Hematopoietic multipotent progenitor cell (in vitro differentiated cells): ENCODE data around the gene FAM181A. TPM values are rescaled to one million over a fixed set of nuclear protein-coding genes. Genes with fewer than 3 reads are reported as not detected.

ENCODE experiments used
- DNase-seq, 3 donors: peaks; one replicate each; pipeline ENCODE4 v3.0.0-alpha.2; 2011 to 2015; ENCODE audit warnings: low read depth in 2 of 3, low spot score in 2 of 3
- total RNA-seq: library from RNA; depleted of rRNA; stranded (reverse); fragments of >200 nt; gene quantifications from one replicate; pipeline ENCODE4 v1.2.3, GENCODE V29; 2012

FAM181A gene
- total RNA-seq, 1 donor = not detected

DNA sequence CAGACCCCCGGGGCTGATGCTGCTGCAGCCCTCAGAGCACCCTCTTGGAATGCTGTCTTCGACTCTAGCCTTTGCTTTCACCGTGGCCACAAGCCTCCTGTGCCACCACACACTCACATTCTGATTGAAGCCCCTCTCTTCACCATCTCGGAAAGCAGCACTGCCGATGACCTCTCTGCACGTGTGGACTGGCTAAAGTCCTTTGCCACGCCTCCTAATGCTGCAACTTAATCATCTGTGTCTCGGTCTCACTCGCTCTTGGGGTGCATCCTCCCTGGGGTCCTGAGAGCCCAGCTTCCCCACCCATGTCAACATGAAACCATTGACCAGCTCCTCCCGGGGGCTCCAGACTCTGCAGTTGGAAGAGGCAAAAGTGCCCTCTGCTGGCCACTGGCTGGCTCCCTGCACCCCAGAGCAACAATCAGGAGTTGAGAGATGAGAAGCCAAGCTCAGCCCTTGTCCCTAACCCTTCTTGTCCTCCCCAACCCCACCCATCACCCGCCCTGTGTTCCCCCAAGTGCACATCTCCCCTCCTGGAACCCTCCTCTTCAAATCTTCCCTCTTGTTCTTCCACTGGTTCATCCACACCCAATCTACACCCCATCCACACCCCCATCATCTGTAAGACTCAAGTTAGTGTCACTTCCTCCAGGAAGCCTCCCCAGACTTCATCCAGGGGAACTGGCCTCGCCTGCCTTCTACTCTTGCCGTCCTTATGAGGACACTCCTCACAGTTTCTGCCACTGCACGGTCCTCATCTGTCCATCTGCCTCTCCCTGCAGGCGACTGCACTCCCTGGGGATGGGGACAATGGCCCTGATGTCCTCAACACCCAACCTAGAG, 23.6 kb upstream of the FAM181A start:
- no peak for DNase-seq

- no peak for DNase-seq
These were observed 21.5 kb upstream of the FAM181A start for GRCh38 chr14:93905623-93906022.

- DNase-seq = peak; percentile 6 to 60 (median 16)
These were observed 20.5 kb upstream of the FAM181A start for GRCh38 chr14:93906341-93907329.

- no peak for DNase-seq
These were observed 17.6 kb upstream of the FAM181A start for GRCh38 chr14:93909429-93910128.

GRCh38 chr14:93911975-93912615, 15.0 kb upstream of the FAM181A start:
- DNase-seq = no peak

DNA sequence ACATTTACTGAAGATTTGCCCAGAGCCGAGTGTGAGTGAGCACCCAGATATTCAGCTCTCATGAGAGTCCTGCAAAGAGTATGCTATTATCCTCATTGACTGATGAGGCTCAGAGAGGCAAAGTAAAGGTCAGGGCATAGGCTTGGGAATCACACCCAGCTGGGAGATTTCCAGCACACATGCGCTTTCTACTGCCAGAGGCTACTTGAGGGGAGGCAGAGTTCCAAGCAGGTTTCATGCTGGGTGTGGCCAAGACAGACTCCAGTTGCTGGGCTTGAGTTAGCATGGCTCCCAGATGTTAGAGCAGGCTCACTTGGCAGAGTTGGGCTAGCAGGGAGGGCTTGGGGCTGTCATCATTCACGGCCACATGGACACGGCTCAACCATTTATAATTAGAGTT, 14.4 kb upstream of the FAM181A start:
- DNase-seq = no peak

DNA sequence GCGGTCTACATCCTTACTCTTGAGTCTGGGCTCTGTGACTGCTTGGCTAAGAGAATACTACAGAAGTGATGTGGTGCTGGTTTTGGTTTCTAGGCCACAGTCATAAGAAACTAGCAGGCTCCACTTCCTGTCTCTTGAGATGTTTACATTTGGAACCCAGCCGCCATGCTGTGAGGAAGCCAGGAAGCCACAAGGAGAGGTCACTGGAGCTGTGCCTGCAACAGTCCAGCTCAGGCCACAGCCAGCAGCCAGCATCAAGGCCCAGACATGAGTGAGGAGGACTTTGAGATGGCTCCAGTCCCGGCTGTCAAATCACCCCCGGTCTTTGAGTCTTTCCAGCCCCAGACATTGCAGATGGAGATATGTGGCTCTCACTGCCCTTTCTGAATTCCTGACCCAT, 12.9 kb upstream of the FAM181A start:
- no peak for DNase-seq

DNA sequence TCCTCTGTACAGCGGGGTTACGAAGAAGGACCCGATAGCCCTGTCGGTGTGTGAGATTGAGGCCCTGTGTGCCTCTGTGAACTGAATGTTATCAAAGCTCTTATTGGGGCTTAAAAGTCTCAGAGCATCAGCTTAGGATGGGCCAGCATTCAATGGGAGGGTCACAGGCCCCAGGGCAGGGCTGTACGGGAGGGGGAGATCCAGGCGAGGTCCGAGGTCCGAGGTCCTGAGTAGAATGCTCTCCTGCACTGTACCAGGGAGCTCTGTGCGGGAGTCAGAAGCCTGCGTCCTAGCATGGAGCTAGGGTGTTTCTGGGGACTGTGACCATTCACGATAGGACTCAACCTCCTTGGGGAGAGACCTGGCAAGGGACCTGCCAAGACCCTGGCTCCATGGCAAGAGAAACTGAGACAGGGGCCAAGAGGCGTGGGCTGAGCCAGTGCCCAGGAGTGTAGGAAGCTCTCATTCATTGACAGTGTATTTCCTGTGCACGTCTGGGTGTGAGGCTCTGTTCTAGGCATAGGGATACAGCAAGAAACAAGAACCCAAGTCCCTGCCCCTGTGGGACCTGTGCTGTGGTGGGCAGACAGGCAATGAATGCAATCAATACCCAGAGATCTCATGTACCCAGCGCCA, 12.0 kb upstream of the FAM181A start:
- no peak for DNase-seq

DNA sequence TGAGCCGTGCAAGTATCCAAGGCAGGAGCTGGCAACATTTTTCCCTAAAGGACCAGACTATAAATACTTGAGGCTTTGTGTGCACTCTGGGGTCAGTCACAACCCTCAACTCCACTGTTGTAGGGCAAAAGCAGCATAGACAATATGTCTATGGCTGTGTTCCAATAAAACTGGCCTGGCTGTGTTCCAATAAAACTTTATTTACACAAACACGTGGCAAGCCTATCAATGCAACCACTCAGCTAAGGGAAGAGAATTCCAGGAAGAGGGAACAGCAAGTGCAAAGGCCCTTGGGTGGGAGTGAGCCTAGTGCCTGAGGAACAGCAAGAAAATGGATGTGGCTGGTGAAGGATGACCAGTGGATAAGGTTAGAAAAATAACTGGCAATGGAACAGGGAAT, 11.3 kb upstream of the FAM181A start:
- no peak for DNase-seq

DNA sequence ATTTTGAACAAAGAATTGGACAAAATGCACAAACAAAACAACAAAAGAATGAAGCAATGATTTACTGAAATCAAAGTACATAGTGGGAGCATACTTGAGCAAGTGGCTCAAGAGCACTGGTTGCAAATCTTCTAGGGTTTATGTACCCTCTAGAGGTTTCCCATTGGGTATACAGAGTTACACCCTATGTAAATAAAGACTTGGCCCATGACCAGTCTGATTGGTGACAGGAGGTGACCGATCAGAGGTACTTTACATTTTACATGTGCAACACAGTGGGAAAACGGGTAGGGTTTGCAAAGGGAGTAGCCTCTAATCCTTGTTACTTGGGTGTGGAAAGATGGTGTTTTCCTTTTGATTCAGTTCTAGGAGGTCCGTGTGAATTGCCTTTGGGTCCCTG, 10.6 kb upstream of the FAM181A start:
- DNase-seq = no peak

DNA sequence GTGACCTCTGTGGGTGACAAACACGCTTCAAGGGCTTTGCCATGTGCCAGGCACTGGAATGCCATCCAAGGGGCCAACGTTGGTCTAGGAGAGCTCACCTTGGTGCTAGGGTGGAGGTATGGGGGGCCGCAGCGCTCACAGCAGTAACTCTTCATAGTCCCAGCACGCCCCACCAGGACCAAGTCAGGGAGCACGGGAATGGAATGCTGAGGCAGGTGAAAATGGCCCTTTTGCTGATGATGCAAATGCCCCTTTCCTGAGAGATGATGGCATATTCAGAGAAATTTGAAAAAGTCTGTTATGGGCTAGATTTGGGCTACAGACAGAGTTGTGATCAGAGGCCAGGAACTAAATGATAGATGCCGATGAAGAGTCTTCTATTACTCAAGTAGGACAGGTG, 10.0 kb upstream of the FAM181A start:
- no peak for DNase-seq

DNA sequence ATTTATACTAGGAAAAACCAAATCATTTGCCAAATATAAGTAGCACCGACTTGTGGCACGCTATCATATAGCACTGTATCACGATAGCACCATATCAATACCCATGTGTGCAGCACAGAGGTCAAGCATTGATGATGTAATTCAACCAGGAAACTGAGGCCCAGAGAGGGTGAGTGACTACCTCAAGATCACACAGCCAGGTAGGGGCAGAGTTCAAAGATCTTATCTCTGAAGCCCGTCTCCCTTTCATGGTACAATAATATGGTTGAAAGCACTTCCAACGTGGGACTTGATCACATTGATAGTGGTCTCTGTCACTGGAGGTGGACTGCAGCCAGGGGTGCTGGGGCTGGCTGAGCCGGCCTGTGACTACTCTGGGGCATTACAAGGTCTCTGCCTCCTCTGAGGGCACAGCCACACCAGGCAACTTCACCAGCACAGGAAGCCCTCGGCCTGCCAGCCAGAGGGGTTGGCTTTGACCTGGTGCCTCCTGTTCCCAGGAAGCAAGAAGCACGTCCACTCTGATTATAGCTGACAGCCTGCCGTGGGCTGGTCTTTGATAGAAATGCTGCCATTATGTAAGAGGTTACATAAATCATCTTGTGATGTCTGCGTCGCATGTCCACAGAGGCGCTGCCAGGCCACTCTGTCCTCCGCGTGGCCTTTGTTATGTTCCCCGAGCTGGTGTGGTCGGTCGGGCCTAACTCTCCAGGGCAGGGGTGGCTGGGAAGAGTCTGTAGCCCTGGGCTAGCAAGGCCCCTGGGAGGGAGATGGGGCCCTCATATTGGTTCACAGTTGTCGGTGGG, 5.9 kb upstream of the FAM181A start:
- DNase-seq = no peak

GRCh38 chr14:93923626-93924025, 3.5 kb upstream of the FAM181A start:
- DNase-seq = no peak

- DNase-seq = no peak
These were observed 2.4 kb upstream of the FAM181A start for GRCh38 chr14:93924592-93925355.

- no peak for DNase-seq
These were observed 1.7 kb upstream of the FAM181A start for GRCh38 chr14:93925374-93925895.

DNA sequence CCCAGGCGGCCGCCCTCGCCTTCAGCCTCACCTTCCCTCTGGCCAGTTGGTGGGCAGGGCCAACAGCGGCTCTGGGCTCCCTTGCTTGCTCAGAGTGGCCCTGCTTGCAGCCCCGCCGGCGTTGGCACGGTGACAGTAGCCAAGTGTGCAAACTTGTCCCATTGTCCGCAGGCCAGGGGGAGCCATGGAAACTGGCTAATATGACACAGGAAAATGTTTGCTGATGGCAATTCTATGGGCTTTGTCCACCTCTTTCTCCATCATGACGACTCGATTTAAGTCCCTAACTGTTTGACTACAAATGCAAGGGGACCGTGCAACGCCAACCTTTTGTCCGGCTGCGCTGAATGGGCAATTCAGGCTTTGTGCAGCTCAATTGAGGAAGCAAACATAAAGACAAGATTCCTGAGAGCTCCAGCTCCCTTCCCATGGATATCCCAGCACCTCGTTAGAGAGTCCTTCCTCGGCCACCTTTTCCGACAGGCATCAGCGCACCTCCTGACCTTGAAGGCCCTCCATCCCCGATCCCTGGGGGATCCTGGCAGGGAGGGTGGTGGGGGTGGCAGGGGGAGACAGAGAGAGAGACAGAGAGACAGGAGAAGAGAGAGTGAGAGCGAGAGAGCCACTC, 785 bp upstream of the FAM181A start:
- DNase-seq = no peak

GRCh38 chr14:93927800-93928145, 629 bp downstream of the FAM181A start:
- no peak for DNase-seq
